Uterus (tissue), 4 donors: ENCODE results near the gene INF2. TPM values are rescaled to one million over a fixed set of nuclear protein-coding genes. Genes with fewer than 3 reads are reported as not detected.

Source experiments
- DNase-seq, 2 donors: peaks; one replicate each; pipeline ENCODE4 v3.0.0-alpha.2; 2019 to 2020
- H3K27ac ChIP-seq, 2 donors: fragments of 200-600 bp; sonication (generic); 1 replicate in 1 of 2; 2 replicates in 1 of 2; pipeline ENCODE4 v1.5.1; 2016 to 2018
- H3K27me3 ChIP-seq, 2 donors: fragments of 200-600 bp; sonication (generic); one replicate each; pipeline ENCODE4 v1.5.1; 2018 to 2019; ENCODE audit warnings: control low read depth in 1 of 2
- H3K36me3 ChIP-seq, 2 donors: fragments of 200-600 bp; sonication (generic); one replicate each; pipeline ENCODE4 v1.5.1; 2019; ENCODE audit warnings: control low read depth in 1 of 2
- H3K4me1 ChIP-seq, 2 donors: fragments of 200-600 bp; sonication (generic); one replicate each; pipeline ENCODE4 v1.5.1; 2018 to 2019; ENCODE audit warnings: control low read depth in 1 of 2
- H3K4me3 ChIP-seq, 2 donors: fragments of 200-600 bp; sonication (generic); 1 replicate in 1 of 2; 2 replicates in 1 of 2; pipeline ENCODE4 v1.5.1; 2018 to 2019; ENCODE audit warnings: mild to moderate bottlenecking in 1 of 2
- H3K9me3 ChIP-seq, 2 donors: fragments of 200-600 bp; sonication (generic); one replicate each; pipeline ENCODE4 v1.5.1; 2019; ENCODE audit warnings: control low read depth in 1 of 2
- POLR2A ChIP-seq, 2 donors: fragments of 450-650 bp; IDR thresholded peaks; one replicate each; pipeline ENCODE4 v1.6.1; 2016; ENCODE audit warnings: antibody characterized with exemption in 2 of 2, mild to moderate bottlenecking in 1 of 2, moderate library complexity in 1 of 2
- intact Hi-C: fragments of 100-400 bp; cut with DNase I; formaldehyde crosslinking; loops from one replicate; pipeline ENCODE4 v1.15.1; 2023; ENCODE audit warnings: low total_unique reads
- total RNA-seq, 4 donors: library from RNA; depleted of rRNA in 3 of 4; stranded (reverse); fragments of >200 nt in 3 of 4; gene quantifications; one replicate each; pipeline versions ENCODE4 v1.1.0 to v1.2.4, GENCODE V29; 2014 to 2023
- TF ChIP-seq, protein P1 (sequence below), 4 experiments: fragments of 200-600 bp in 2 of 4; fragments of 450-650 bp in 2 of 4; sonication (generic) in 2 of 4; IDR thresholded peaks; one replicate each; pipeline ENCODE4 v1.5.1; 2016 to 2019; ENCODE audit warnings: antibody characterized with exemption in 4 of 4, mild to moderate bottlenecking in 2 of 4, moderate library complexity in 1 of 4
- donor health status: DM: yes; HTN: yes; CAD: no.

INF2 gene
- total RNA-seq, 4 donors from 2014 or later, result 13.5 to 79.4 (median 44.6) TPM

DNA sequence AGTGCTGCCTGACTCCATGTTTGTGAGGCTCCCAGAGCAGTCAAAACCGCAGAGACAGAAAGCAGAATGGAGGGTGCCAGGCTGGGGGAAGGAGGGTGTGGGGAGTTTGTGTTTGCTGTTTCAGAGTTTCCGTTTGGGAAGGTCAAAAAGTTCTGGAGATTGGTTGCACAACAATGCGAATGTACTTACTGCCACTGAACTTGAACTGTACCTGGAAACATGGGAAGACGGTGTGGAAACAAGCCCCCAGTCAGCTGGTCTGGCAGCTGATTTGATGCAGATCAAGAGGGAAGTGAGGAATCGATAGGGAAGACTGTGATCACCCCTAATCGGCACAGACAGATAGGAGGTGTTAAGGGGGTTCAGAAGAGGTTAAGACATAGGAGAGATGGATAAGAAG, 35.3 kb upstream of the INF2 start:
- Histone ChIP-seq H3K36me3 (no peaks in the 10 kb centered on the region), H3K9me3 (peaks cover 0 to 3% of the 10 kb centered on the region in 2 donors), H3K4me3 (no peak overlapping the region), H3K27ac (no peak overlapping the region), H3K4me1 (no peaks in the 10 kb centered on the region), H3K27me3 (no peaks in the 10 kb centered on the region)
- TF ChIP-seq, protein P1, sequence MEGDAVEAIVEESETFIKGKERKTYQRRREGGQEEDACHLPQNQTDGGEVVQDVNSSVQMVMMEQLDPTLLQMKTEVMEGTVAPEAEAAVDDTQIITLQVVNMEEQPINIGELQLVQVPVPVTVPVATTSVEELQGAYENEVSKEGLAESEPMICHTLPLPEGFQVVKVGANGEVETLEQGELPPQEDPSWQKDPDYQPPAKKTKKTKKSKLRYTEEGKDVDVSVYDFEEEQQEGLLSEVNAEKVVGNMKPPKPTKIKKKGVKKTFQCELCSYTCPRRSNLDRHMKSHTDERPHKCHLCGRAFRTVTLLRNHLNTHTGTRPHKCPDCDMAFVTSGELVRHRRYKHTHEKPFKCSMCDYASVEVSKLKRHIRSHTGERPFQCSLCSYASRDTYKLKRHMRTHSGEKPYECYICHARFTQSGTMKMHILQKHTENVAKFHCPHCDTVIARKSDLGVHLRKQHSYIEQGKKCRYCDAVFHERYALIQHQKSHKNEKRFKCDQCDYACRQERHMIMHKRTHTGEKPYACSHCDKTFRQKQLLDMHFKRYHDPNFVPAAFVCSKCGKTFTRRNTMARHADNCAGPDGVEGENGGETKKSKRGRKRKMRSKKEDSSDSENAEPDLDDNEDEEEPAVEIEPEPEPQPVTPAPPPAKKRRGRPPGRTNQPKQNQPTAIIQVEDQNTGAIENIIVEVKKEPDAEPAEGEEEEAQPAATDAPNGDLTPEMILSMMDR (IDR thresholded peaks at IDR 0.05), result no peak
- no peak for TF ChIP-seq POLR2A (IDR thresholded peaks at IDR 0.05)
- intact Hi-C loops, result no loop called here
- no peak for DNase-seq

DNA sequence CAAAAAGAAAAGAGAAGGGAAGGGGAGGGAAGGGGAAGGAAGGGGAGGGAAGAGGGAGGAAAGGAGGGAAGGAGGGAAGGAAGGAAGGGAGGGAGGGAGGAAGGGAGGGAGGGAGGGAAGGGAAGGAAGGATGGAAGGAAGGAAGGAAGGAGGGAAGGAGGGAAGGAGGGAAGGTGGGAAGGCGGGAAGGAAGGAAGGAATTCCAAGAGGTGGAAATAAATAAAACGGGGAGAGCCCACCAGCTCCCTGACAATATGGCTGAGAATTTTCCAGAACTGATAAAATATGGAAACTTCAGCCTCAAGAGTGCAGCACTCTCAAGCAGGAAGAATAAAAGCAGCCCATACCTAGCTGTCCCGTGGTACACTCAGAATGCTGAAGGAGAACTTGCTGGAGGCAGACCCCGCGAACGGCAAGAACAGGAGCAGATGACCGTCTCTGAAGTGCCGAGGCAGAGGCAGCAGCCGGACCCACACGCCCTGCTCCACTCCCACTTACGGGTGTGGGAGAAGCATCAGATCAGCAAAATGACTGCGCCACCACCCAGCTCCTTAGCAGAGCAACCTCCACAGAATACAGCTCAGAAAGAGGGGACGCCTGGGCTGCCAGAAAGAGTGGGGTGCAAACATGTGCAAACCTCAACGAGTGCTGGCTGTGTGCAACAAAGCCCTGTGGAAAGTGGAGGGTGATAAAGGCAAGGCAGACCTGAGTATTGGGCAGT, 34.1 kb upstream of the INF2 start:
- Histone ChIP-seq H3K4me3 (no peak overlapping the region), H3K27ac (no peak overlapping the region), H3K27me3 (no peaks in the 10 kb centered on the region), H3K36me3 (no peaks in the 10 kb centered on the region), H3K9me3 (peaks cover 0 to 3% of the 10 kb centered on the region in 2 donors), H3K4me1 (peaks cover 0 to 3% of the 10 kb centered on the region in 2 donors)
- TF ChIP-seq, protein P1 (IDR thresholded peaks at IDR 0.05), result no peak
- TF ChIP-seq POLR2A (IDR thresholded peaks at IDR 0.05), result no peak
- intact Hi-C loops, result no loop called here
- DNase-seq, result no peak

DNA sequence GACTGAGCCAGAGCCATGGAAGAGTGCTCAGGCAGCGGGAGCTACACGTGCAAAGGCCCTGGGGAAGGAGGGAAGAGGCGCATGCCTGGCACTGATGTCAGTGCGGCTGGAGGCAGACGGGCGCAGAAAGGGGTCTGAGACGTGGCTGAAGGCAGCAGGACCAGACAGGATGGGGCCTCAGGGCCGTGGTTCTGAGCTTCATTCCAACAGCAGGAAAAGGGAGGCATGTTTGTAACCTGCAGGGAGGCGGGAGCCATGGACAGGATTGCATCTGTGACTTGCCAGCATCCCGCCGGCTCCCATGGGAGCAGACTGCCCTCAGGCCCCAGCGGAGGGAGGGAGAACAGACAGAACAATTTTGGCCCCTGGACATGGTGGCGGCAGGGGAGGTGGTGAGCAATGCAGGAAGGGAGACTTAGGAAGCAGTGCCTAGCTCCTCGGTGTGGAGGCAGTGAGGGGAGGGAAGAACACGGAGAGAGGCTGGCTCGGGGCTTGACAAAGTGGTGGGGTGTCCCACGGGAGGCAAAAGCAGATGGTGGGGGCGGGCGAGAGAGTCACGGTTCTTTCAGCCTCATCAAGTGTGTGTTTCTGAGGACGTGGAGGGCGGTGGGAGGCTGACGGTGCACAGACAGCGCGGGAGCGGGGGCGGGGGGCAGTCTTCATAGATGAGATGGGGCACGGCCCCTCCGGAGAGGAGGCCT, 33.3 kb upstream of the INF2 start:
- peaks cover 0 to 3% of the 10 kb centered on the region in 2 donors for H3K9me3 ChIP-seq
- no peaks in the 10 kb centered on the region for H3K36me3 ChIP-seq
- TF ChIP-seq POLR2A (IDR thresholded peaks at IDR 0.05), result no peak
- TF ChIP-seq, protein P1 (IDR thresholded peaks at IDR 0.05), result no peak
- no peak overlapping the region for H3K4me3 ChIP-seq
- intact Hi-C loops, result no loop called here
- H3K27me3 ChIP-seq, result no peaks in the 10 kb centered on the region
- no peak overlapping the region for H3K27ac ChIP-seq
- no peak for DNase-seq
- H3K4me1 ChIP-seq, result peaks cover 0 to 3% of the 10 kb centered on the region in 2 donors

DNA sequence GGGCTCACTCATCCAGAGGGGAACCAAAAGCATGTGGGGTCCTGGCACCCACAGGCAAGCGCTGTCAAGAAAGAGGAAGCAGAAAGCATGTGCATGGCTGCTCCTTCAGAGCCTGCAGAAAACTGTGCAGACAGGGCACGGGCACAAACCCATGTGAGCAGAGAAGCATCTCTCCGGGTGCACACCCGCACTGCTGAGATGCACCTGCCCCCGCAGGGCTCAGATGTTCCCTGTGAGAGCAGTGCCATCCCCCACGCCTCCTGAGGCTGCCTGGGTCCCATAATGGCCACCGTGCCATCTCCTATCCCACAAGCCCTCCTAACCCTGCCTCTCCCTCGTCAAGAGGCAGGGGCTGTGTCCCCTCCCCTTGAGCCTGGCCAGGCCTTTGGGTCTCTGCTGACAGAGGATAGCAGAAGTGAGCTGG, 32.3 kb upstream of the INF2 start:
- Histone ChIP-seq H3K4me3 (no peak overlapping the region), H3K36me3 (no peaks in the 10 kb centered on the region), H3K27me3 (no peaks in the 10 kb centered on the region), H3K27ac (no peak overlapping the region), H3K4me1 (peaks cover 0 to 3% of the 10 kb centered on the region in 2 donors), H3K9me3 (peaks cover 0 to 3% of the 10 kb centered on the region in 2 donors)
- no peak for TF ChIP-seq POLR2A (IDR thresholded peaks at IDR 0.05)
- TF ChIP-seq, protein P1 (IDR thresholded peaks at IDR 0.05), result no peak
- intact Hi-C loops, result no loop called here
- no peak for DNase-seq
